Transverse colon (tissue), 4 donors: ENCODE measurements around the gene PTPRC. TPM values are rescaled to one million over a fixed set of nuclear protein-coding genes. Genes with fewer than 3 reads are reported as not detected.

Experiments used
- DNase-seq: peaks from one replicate; pipeline ENCODE4 v3.0.0-alpha.2; 2019
- H3K27ac ChIP-seq, 4 donors: fragments of 200-600 bp; sonication (generic); 2 replicates each; pipeline ENCODE4 v1.5.1; 2016 to 2018; ENCODE audit warnings: inconsistent platforms in 4 of 4
- H3K27me3 ChIP-seq: fragments of 200-600 bp; sonication (generic); 2 replicates; pipeline ENCODE4 v1.5.1; 2017; ENCODE audit warnings: inconsistent platforms
- H3K36me3 ChIP-seq, 4 donors: fragments of 200-600 bp; sonication (generic); 2 replicates each; pipeline ENCODE4 v1.5.1; 2017 to 2019; ENCODE audit warnings: inconsistent platforms in 4 of 4
- H3K4me1 ChIP-seq, 4 donors: fragments of 200-600 bp; sonication (generic); 2 replicates each; pipeline ENCODE4 v1.5.1; 2017 to 2020; ENCODE audit warnings: inconsistent platforms in 4 of 4
- H3K4me3 ChIP-seq, 4 donors: fragments of 200-600 bp; sonication (generic); 1 replicate in 1 of 4; 2 replicates in 3 of 4; pipeline versions ENCODE4 v1.5.1 to v1.6.1; 2017 to 2019; ENCODE audit warnings: inconsistent platforms in 4 of 4
- H3K9me3 ChIP-seq, 2 donors: fragments of 200-600 bp; sonication (generic); 2 replicates each; pipeline ENCODE4 v1.5.1; 2017 to 2019; ENCODE audit warnings: inconsistent platforms in 2 of 2
- EP300 ChIP-seq: sonication (generic); formaldehyde crosslinking; IDR thresholded peaks from one replicate; pipeline ENCODE4 v1.6.1; 2017; ENCODE audit warnings: antibody characterized with exemption, low read depth
- POLR2A ChIP-seq: fragments of 450-650 bp; IDR thresholded peaks from one replicate; pipeline ENCODE4 v1.6.1; 2016; ENCODE audit warnings: antibody characterized with exemption, mild to moderate bottlenecking, moderate library complexity
- POLR2AphosphoS5 ChIP-seq, 3 donors: sonication (generic); formaldehyde crosslinking; IDR thresholded peaks; one replicate each; pipeline ENCODE4 v1.6.1; 2016; ENCODE audit warnings: antibody characterized with exemption in 3 of 3
- WGBS, 2 donors: methylation state at CpG; one replicate each; pipeline ENCODE4 v1.1.5; 2018; ENCODE audit warnings: low coverage in 1 of 2; 5-methylcytosine and 5-hydroxymethylcytosine counted together
- in situ Hi-C, 4 donors: fragments of 200-750 bp; cut with MboI; loops; one replicate each; pipeline versions ENCODE4 v1.15.0 to v1.15.1; 2017; ENCODE audit warnings: low sequenced_read_pairs in 3 of 4, low pct_ligation_motif_present in 1 of 4, low pct_unique_long_range_greater_than_20kb in 1 of 4
- intact Hi-C: fragments of 100-400 bp; cut with DNase I; formaldehyde crosslinking; loops from one replicate; pipeline ENCODE4 v1.15.1; 2023; ENCODE audit warnings: low total_unique reads
- total RNA-seq, 4 donors: library from RNA; depleted of rRNA; stranded (reverse); fragments of >200 nt; gene quantifications; one replicate each; pipeline ENCODE4 v1.1.0, GENCODE V29; 2016
- TF ChIP-seq, protein P1 (sequence below), 5 experiments: fragments of 200-600 bp in 3 of 5; fragments of 450-650 bp in 2 of 5; sonication (generic) in 3 of 5; IDR thresholded peaks; 1 replicate in 2 of 5; 2 replicates in 3 of 5; pipeline ENCODE4 v1.5.1; 2016 to 2017; ENCODE audit warnings: antibody characterized with exemption in 5 of 5, inconsistent platforms in 3 of 5, mild to moderate bottlenecking in 2 of 5, moderate library complexity in 1 of 5

PTPRC gene
- total RNA-seq, 4 donors from 2014 or later: 6.4 to 50.7 (median 25.6) TPM

DNA sequence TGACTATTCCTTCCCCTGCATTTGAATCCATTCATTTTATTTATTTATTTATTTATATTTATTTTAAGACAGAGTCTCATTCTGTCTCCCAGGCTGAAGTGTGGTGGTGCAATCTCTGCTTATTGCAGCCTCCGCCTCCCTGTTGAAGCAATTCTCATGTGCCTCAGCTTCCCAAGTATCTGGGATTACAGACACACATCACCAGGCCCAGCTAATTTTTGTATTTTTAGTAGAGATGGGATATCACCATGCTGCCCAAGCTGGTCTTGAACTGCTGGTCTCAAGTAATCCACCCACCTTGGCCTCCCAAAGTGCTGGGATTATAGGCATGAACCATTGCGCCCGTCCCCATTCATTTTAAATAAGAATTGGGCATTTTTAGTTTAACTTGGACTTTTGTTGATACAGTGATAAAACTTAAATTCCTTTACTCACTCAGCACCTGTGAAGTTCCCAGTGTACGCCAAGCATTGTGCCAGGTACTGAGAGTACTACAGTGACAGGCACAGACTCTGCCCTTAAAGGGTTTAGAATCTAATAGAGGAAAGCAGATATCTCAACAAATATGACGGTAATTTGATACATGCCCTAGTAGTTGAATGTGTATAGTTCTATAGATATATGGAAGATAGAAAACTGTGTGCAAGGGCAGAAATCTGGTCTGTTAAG, 90.5 kb downstream of the PTPRC start:
- TF ChIP-seq POLR2AphosphoS5 (IDR thresholded peaks at IDR 0.05) (no peak), EP300 (no peak), POLR2A (no peak)
- TF ChIP-seq, protein P1, sequence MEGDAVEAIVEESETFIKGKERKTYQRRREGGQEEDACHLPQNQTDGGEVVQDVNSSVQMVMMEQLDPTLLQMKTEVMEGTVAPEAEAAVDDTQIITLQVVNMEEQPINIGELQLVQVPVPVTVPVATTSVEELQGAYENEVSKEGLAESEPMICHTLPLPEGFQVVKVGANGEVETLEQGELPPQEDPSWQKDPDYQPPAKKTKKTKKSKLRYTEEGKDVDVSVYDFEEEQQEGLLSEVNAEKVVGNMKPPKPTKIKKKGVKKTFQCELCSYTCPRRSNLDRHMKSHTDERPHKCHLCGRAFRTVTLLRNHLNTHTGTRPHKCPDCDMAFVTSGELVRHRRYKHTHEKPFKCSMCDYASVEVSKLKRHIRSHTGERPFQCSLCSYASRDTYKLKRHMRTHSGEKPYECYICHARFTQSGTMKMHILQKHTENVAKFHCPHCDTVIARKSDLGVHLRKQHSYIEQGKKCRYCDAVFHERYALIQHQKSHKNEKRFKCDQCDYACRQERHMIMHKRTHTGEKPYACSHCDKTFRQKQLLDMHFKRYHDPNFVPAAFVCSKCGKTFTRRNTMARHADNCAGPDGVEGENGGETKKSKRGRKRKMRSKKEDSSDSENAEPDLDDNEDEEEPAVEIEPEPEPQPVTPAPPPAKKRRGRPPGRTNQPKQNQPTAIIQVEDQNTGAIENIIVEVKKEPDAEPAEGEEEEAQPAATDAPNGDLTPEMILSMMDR (IDR thresholded peaks at IDR 0.05): no peak
- Histone ChIP-seq H3K9me3 (no peaks in the 10 kb centered on the region), H3K4me3 (no peak overlapping the region), H3K36me3 (no peaks in the 10 kb centered on the region), H3K27me3 (no peaks in the 10 kb centered on the region), H3K4me1 (no peaks in the 10 kb centered on the region), H3K27ac (no peak overlapping the region)
- DNase-seq: no peak
- 93 to 97% methylated on average over 5 of the region's 5 CpGs for WGBS, 2 donors
- in situ Hi-C loops (no loop called here), intact Hi-C loops (no loop called here)

DNA sequence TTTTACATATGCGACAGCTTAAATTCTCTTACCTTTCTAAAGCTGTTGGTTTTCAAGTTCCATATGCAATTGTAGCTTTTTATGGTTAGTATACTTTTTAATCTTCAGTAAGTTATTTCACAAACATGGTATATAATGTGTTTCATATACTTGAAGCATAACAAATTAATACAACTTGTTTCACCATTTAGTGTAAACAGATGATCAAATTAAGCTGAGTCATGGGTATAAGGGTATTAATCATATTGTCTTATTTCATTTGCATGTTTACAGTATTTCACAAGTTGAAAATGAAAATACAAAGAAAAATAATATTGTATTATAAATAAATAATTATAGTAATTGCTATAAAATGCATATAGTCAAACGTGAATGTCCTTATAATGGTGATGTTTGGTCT, 92.1 kb downstream of the PTPRC start:
- intact Hi-C loops (no loop called here), in situ Hi-C loops (no loop called here)
- TF ChIP-seq EP300: no peak
- TF ChIP-seq, protein P1 (IDR thresholded peaks at IDR 0.05): no peak
- TF ChIP-seq POLR2AphosphoS5 (IDR thresholded peaks at IDR 0.05): no peak
- no peak for TF ChIP-seq POLR2A
- no peaks in the 10 kb centered on the region for H3K36me3 ChIP-seq
- no peak overlapping the region for H3K27ac ChIP-seq
- no peaks in the 10 kb centered on the region for H3K4me1 ChIP-seq
- H3K4me3 ChIP-seq: no peak overlapping the region
- no peaks in the 10 kb centered on the region for H3K27me3 ChIP-seq
- DNase-seq: no peak
- WGBS, 2 donors: 76 to 96% methylated on average over 2 of the region's 2 CpGs
- H3K9me3 ChIP-seq: no peaks in the 10 kb centered on the region

DNA sequence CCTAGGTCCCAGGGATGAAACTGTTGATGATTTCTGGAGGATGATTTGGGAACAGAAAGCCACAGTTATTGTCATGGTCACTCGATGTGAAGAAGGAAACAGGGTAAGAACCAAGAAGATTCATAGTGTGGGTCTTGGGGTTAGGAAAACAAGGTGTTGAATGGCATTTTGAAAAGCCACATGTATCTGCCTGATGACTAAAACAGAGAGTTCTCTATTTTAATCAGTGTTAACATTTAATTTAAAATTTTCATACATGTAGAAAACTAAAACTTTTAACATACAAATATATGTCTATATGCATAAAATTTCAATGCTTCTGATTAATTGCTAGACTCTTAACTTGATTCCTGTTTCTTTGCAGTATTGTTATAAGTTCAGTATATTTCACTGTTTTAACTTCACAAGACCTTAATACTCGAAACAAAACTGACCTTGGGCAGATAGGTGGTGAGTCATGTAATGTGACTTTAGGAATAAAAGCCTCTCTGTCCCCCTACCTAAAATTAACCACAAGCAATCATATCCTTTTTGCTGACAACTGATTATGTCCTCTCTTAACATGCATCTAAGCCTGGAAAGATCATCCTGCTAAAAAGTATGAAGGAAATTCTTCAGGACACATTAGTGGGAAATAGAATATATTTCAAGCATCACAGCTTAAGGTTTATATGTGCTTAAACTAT, 95.6 kb downstream of the PTPRC start:
- intact Hi-C loops: no loop called here
- TF ChIP-seq POLR2A (no peak), EP300 (no peak), POLR2AphosphoS5 (IDR thresholded peaks at IDR 0.05) (no peak)
- TF ChIP-seq, protein P1 (IDR thresholded peaks at IDR 0.05): no peak
- H3K27me3 ChIP-seq: no peaks in the 10 kb centered on the region
- H3K4me3 ChIP-seq: no peak overlapping the region
- in situ Hi-C loops: no loop called here
- no peak for DNase-seq
- no peaks in the 10 kb centered on the region for H3K9me3 ChIP-seq
- no peak overlapping the region for H3K27ac ChIP-seq
- peaks cover 0 to 10% (median 0%) of the 10 kb centered on the region in 4 donors for H3K36me3 ChIP-seq
- H3K4me1 ChIP-seq: no peaks in the 10 kb centered on the region
- WGBS, 2 donors: 25 to 45% methylated on average over 2 of the region's 2 CpGs

DNA sequence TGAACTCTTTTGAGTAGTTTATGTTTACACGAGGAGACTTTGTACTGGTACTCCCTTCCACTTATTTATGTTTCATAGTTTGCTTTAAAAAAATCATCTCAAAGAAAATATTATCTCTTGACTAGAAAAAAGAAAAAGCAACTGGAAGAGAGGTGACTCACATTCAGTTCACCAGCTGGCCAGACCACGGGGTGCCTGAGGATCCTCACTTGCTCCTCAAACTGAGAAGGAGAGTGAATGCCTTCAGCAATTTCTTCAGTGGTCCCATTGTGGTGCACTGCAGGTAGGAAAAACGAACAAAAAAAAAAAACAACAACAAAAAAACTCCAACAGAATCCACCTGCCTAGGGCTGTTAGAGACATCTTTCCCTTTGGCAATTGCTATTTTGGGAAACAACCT, 102.9 kb downstream of the PTPRC start:
- Histone ChIP-seq H3K4me3 (no peak overlapping the region), H3K9me3 (no peaks in the 10 kb centered on the region), H3K36me3 (peaks cover 0 to 11% (median 0%) of the 10 kb centered on the region in 4 donors), H3K27ac (no peak overlapping the region), H3K4me1 (no peaks in the 10 kb centered on the region), H3K27me3 (no peaks in the 10 kb centered on the region)
- in situ Hi-C loops (no loop called here), intact Hi-C loops (no loop called here)
- 46 to 66% methylated on average over 1 to 3 of the region's 3 CpGs for WGBS, 2 donors
- no peak for DNase-seq
- no peak for TF ChIP-seq POLR2A
- no peak for TF ChIP-seq EP300
- no peak for TF ChIP-seq POLR2AphosphoS5 (IDR thresholded peaks at IDR 0.05)
- TF ChIP-seq, protein P1 (IDR thresholded peaks at IDR 0.05): no peak
